Ovary (tissue), 9 donors: ENCODE data around the gene PABPN1. TPM values are rescaled to one million over a fixed set of nuclear protein-coding genes. Genes with fewer than 3 reads are reported as not detected.

Source experiments
- DNase-seq, 5 donors: peaks; one replicate each; pipeline ENCODE4 v3.0.0-alpha.2; 2019 to 2020
- H3K27ac ChIP-seq, 2 donors: fragments of 200-600 bp; one replicate each; pipeline versions ENCODE4 v1.5.1 to v1.8.0; 2019 to 2022
- H3K27me3 ChIP-seq: fragments of 200-600 bp; one replicate; pipeline ENCODE4 v1.8.0; 2022
- H3K36me3 ChIP-seq: fragments of 200-600 bp; sonication (generic); one replicate; pipeline ENCODE4 v1.5.1; 2019
- H3K4me1 ChIP-seq: one replicate; pipeline ENCODE4 v1.8.1; 2013; ENCODE audit warnings: mild to moderate bottlenecking, moderate library complexity; ENCODE audit not compliant: insufficient read depth
- H3K4me3 ChIP-seq: fragments of 200-600 bp; sonication (generic); one replicate; pipeline ENCODE4 v1.5.1; 2017
- H3K9me3 ChIP-seq, 2 donors: fragments of 200-600 bp in 1 of 2; sonication (generic) in 1 of 2; one replicate each; pipeline versions ENCODE4 v1.5.1 to v1.8.1; 2013 to 2019; ENCODE audit warnings: mild to moderate bottlenecking in 1 of 2, moderate library complexity in 1 of 2
- EP300 ChIP-seq: sonication (generic); formaldehyde crosslinking; IDR thresholded peaks from one replicate; pipeline ENCODE4 v1.6.1; 2017; ENCODE audit warnings: antibody characterized with exemption
- POLR2A ChIP-seq: fragments of 450-650 bp; IDR thresholded peaks from one replicate; pipeline ENCODE4 v1.6.1; 2017; ENCODE audit warnings: antibody characterized with exemption, mild to moderate bottlenecking, moderate library complexity
- WGBS, 3 donors: extraction: QIAGEN DNeasy Blood & Tissue Kit in 1 of 3; methylation state at CpG; one replicate each; pipeline versions ENCODE4 v1.1.5 to v1.1.7; 2013 to 2017; 5-methylcytosine and 5-hydroxymethylcytosine counted together
- intact Hi-C, 4 donors: fragments of 100-400 bp; cut with DNase I; formaldehyde crosslinking; loops; one replicate each; pipeline versions ENCODE4 v1.11.0 to v1.15.1; 2022 to 2023
- polyA plus RNA-seq, 2 donors: library from polyadenylated mRNA; stranded (reverse); fragments of 200-250 nt in 1 of 2; fragments of 350-450 nt in 1 of 2; fragmentation: Illumina TruSeq in 1 of 2; extraction: RNeasy Lipid Tissue Mini Kit (QIAGEN cat#74804) in 1 of 2; gene quantifications; one replicate each; pipeline ENCODE4 v1.2.3, GENCODE V29; 2013 to 2014
- total RNA-seq, 7 donors: library from RNA; depleted of rRNA in 2 of 7; stranded (reverse); fragments of >200 nt in 2 of 7; fragmentation: NEBNext Ultra II Directional in 3 of 7; extraction: Animal tissue kit (Norgen Biotek cat#: 25700) in 3 of 7; gene quantifications; one replicate each; pipeline versions ENCODE4 v1.1.0 to v1.2.4, GENCODE V29; 2016 to 2023
- TF ChIP-seq, protein P1 (sequence below), 3 donors: fragments of 450-650 bp in 2 of 3; fragments of 200-600 bp in 1 of 3; IDR thresholded peaks; one replicate each; pipeline versions ENCODE4 v1.5.1 to v1.8.0; 2016 to 2022; ENCODE audit warnings: antibody characterized with exemption in 3 of 3, mild to moderate bottlenecking in 1 of 3
- donor health status: DM: no; HTN: no; CAD: no; lungs with moderate emphysema.
- donor health status: DM: no; HTN: no; CAD: no.
- donor health status: Bipolar disorder and iron deficiency.
- donor health status: DM: yes; HTN: yes; CAD: no.
- donor health status: DM: no; HTN: no; CAD: no.
- donor health status: DM: yes; HTN: yes; CAD: no.

The PABPN1 gene
- total and polyA plus RNA-seq, 9 donors: 37.2 to 164 (median 136) TPM

DNA sequence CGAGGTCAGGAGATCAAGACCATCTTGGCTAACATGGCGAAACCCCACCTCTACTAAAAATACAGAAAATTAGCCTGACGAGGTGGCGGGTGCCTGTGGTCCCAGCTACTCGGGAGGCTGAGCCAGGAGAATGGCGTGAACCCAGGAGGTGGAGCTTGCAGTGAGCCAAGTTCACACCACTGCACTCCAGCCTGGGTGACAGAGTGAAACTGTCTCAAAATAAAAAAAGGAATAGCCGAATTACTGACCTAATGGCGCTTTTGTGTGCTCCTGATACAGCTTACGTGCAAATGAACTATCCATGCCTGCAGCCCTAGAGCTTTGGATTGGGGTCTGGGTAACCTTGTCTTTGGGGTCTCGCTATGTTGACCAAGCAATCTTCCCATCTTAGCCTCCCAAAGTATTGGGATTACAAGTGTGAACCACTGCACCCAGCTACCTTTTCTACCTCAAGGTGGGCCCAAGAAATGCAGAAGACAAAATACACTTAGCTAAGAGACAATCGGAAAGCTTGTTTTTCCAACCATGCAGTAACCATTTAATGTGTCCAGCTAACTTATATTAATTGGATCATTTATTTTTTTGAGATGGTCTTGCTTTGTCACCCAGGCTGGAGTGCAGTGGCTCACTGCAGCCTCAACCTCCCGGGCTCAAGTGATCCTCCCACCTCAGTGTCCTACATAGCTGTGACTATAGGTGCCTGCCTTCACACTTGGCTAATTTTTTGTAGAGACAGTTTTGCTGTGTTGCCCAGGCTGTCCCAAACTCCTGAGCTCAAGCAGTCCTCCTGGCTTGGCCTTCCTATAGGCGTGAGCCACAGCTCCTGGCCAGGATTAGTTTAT, 5.5 kb downstream of the PABPN1 start:
- Histone ChIP-seq H3K27ac (no peak overlapping the region), H3K4me1 (peaks cover 3% of the 10 kb centered on the region), H3K4me3 (no peak overlapping the region), H3K9me3 (no peaks in the 10 kb centered on the region), H3K27me3 (no peaks in the 10 kb centered on the region), H3K36me3 (no peaks in the 10 kb centered on the region)
- 62 to 66% (median 63%) methylated on average over 13 of the region's 13 CpGs for WGBS, 3 donors
- TF ChIP-seq, protein P1, sequence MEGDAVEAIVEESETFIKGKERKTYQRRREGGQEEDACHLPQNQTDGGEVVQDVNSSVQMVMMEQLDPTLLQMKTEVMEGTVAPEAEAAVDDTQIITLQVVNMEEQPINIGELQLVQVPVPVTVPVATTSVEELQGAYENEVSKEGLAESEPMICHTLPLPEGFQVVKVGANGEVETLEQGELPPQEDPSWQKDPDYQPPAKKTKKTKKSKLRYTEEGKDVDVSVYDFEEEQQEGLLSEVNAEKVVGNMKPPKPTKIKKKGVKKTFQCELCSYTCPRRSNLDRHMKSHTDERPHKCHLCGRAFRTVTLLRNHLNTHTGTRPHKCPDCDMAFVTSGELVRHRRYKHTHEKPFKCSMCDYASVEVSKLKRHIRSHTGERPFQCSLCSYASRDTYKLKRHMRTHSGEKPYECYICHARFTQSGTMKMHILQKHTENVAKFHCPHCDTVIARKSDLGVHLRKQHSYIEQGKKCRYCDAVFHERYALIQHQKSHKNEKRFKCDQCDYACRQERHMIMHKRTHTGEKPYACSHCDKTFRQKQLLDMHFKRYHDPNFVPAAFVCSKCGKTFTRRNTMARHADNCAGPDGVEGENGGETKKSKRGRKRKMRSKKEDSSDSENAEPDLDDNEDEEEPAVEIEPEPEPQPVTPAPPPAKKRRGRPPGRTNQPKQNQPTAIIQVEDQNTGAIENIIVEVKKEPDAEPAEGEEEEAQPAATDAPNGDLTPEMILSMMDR (IDR thresholded peaks at IDR 0.05): no peak
- TF ChIP-seq POLR2A: no peak
- TF ChIP-seq EP300: no peak
- intact Hi-C loops: loop anchor here (5.0 to 10.0 kb wide), 6 partner anchors 51 to 238 kb away; partner anchors contain the start of genes NGDN (in 3 of the 4), CMTM5 (in 2 of the 4), AP1G2 (in 1 of the 4) and THTPA (in 1 of the 4)
- no peak for DNase-seq

- Histone ChIP-seq H3K4me3 (no peak overlapping the region), H3K27ac (no peak overlapping the region), H3K27me3 (no peaks in the 10 kb centered on the region), H3K9me3 (no peaks in the 10 kb centered on the region), H3K4me1 (peaks cover 2% of the 10 kb centered on the region), H3K36me3 (no peaks in the 10 kb centered on the region)
- intact Hi-C loops: loop anchor here (5.0 to 10.0 kb wide), 6 partner anchors 49 to 237 kb away; partner anchors contain the start of genes NGDN (in 3 of the 4), CMTM5 (in 2 of the 4), AP1G2 (in 1 of the 4) and THTPA (in 1 of the 4)
- DNase-seq: peak in 4 of 5 donors; percentile 59 to 84 (median 66)
- TF ChIP-seq, protein P1 (IDR thresholded peaks at IDR 0.05): peak; percentile 68 to 85 (median 83)
- TF ChIP-seq EP300 (no peak), POLR2A (no peak)
- WGBS, 3 donors: 12 to 18% (median 14%) methylated on average over 4 of the region's 4 CpGs
Observed at GRCh38 chr14:23327947-23328744, 6.9 kb downstream of the PABPN1 start.

DNA sequence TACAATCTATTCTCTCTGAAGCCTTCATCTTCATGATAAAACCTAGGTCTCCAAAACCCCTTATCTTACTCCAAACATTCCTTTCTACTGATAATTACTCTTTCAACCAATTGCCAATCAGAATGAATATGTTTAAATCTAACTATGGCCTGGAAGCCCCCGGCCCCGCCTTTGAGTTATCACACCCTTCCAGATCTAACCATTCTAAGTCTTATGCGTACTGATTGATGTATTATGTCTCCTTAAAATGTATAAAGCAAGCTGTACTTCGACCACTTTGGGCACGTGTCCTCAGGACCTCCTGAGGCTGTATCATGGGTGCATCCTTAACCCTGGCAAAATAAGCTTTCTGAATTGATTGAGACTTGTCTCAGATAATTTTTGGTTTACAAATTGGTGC, 14.4 kb downstream of the PABPN1 start:
- DNase-seq: no peak
- Histone ChIP-seq H3K27ac (no peak overlapping the region), H3K4me1 (no peaks in the 10 kb centered on the region), H3K27me3 (no peaks in the 10 kb centered on the region), H3K4me3 (no peak overlapping the region), H3K9me3 (no peaks in the 10 kb centered on the region), H3K36me3 (no peaks in the 10 kb centered on the region)
- intact Hi-C loops: no loop called here
- TF ChIP-seq POLR2A (no peak), EP300 (no peak)
- TF ChIP-seq, protein P1 (IDR thresholded peaks at IDR 0.05): no peak
- 81 to 90% (median 83%) methylated on average over 5 of the region's 5 CpGs for WGBS, 3 donors

GRCh38 chr14:23339506-23340268, 18.4 kb downstream of the PABPN1 start:
- 67 to 82% (median 74%) methylated on average over 1 of the region's 1 CpG for WGBS, 3 donors
- intact Hi-C loops: no loop called here
- no peak for DNase-seq
- Histone ChIP-seq H3K27ac (no peak overlapping the region), H3K9me3 (no peaks in the 10 kb centered on the region), H3K27me3 (no peaks in the 10 kb centered on the region), H3K36me3 (no peaks in the 10 kb centered on the region), H3K4me1 (no peaks in the 10 kb centered on the region), H3K4me3 (no peak overlapping the region)
- no peak for TF ChIP-seq POLR2A
